ENCODE data around the gene FAT1. TPM values are rescaled to one million over a fixed set of nuclear protein-coding genes. Genes with fewer than 3 reads are reported as not detected.
"Not testable (repeated sequence)": the region's sequence is repeated elsewhere in the genome, so short reads cannot be mapped to it uniquely, and the experiment has no call there.

Gene FAT1
- total RNA-seq, 1 donor from 2014 or later = 173 TPM

DNA sequence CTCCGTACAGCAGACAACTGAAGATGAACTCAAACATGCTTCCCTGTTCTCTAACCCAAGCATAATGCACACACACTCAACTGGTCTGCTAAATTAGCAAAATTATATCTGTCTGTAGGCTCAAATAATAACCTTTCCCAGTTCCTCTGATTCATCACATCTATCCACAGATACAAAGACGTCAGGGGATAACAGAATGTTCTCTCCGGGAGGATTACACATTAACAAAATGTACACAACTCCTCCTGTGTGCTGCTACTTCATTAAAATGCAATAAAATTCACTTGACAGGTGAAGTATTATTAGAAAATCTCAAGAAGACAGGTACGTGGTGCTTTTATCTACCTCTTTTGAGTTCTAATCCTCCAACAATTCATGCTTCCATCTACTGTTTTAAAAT lies 57.4 kb downstream of the FAT1 start:
- Histone ChIP-seq H3K27ac (ENCODE audit: low read depth, low read length) (no peak overlapping the region), H3K4me1 (ENCODE audit: control insufficient read depth in 3 of 3, insufficient read depth in 3 of 3, low read length in 3 of 3) (peaks cover 2 to 3% (median 3%) of the 10 kb centered on the region in 3 donors), H3K9me3 (ENCODE audit: control insufficient read depth in 3 of 3, low read length in 3 of 3) (peaks cover 0 to 2% (median 0%) of the 10 kb centered on the region in 3 donors), H3K9ac (ENCODE audit: low read depth in 1 of 3, low read length in 3 of 3) (no peak overlapping the region), H3K36me3 (ENCODE audit: control insufficient read depth in 3 of 3, insufficient read depth in 3 of 3, low read length in 3 of 3) (no peaks in the 10 kb centered on the region), H3K4me3 (ENCODE audit: low read length in 3 of 3) (no peak overlapping the region), H3K27me3 (ENCODE audit: control insufficient read depth in 3 of 3, insufficient read depth in 3 of 3, low read length in 3 of 3) (peaks cover 0 to 4% (median 0%) of the 10 kb centered on the region in 3 donors)

DNA sequence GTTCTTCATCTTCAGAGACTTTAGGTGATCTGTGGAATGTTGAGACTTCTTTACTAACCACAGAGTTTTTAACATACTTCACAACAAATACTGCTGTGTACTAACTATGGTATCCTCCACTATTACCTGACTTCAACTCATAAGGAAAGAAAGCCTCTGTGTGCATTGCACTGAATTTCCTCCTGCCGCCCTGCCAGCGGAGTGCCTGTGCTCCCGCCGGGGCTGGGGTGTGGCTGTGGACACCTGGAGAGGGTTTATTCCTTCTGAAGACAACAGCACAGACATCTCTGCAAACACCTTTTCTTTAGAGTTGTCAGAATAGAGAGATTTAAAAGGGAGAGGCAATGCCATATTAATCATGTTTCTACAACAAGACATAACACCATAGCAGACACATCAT lies 63.3 kb downstream of the FAT1 start:
- H3K4me3 ChIP-seq (ENCODE audit: low read length in 3 of 3) = no peak overlapping the region
- H3K9ac ChIP-seq (ENCODE audit: low read depth in 1 of 3, low read length in 3 of 3) = no peak overlapping the region
- H3K27ac ChIP-seq (ENCODE audit: low read depth, low read length) = no peak overlapping the region
- H3K9me3 ChIP-seq (ENCODE audit: control insufficient read depth in 3 of 3, low read length in 3 of 3) = no peaks in the 10 kb centered on the region
- H3K36me3 ChIP-seq (ENCODE audit: control insufficient read depth in 3 of 3, insufficient read depth in 3 of 3, low read length in 3 of 3) = no peaks in the 10 kb centered on the region
- peaks cover 0 to 4% (median 0%) of the 10 kb centered on the region in 3 donors for H3K27me3 ChIP-seq (ENCODE audit: control insufficient read depth in 3 of 3, insufficient read depth in 3 of 3, low read length in 3 of 3)
- H3K4me1 ChIP-seq (ENCODE audit: control insufficient read depth in 3 of 3, insufficient read depth in 3 of 3, low read length in 3 of 3) = no peaks in the 10 kb centered on the region

DNA sequence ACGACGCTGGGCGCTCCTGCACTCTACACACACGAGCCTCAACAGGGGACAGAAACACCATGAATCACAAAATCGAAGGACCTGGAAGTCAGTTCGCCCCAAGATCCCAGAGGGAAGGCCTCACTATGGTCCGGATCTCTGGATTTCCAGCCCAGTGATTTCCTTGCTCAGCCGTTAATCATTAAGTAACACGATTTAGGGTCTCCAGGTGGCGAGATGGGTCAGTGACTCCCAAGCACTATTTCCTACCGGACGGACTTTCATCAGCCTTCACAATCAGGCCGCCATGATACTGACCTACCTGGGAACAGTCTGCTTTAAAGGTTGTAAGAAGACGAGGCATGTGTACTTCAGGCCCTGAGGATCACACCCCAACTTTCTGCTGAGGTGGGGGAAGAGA lies 63.7 kb downstream of the FAT1 start:
- Histone ChIP-seq H3K27ac (ENCODE audit: low read depth, low read length) (no peak overlapping the region), H3K4me3 (ENCODE audit: low read length in 3 of 3) (no peak overlapping the region), H3K36me3 (ENCODE audit: control insufficient read depth in 3 of 3, insufficient read depth in 3 of 3, low read length in 3 of 3) (no peaks in the 10 kb centered on the region), H3K9me3 (ENCODE audit: control insufficient read depth in 3 of 3, low read length in 3 of 3) (no peaks in the 10 kb centered on the region), H3K4me1 (ENCODE audit: control insufficient read depth in 3 of 3, insufficient read depth in 3 of 3, low read length in 3 of 3) (no peaks in the 10 kb centered on the region), H3K27me3 (ENCODE audit: control insufficient read depth in 3 of 3, insufficient read depth in 3 of 3, low read length in 3 of 3) (peaks cover 0 to 4% (median 0%) of the 10 kb centered on the region in 3 donors), H3K9ac (ENCODE audit: low read depth in 1 of 3, low read length in 3 of 3) (no peak overlapping the region)

DNA sequence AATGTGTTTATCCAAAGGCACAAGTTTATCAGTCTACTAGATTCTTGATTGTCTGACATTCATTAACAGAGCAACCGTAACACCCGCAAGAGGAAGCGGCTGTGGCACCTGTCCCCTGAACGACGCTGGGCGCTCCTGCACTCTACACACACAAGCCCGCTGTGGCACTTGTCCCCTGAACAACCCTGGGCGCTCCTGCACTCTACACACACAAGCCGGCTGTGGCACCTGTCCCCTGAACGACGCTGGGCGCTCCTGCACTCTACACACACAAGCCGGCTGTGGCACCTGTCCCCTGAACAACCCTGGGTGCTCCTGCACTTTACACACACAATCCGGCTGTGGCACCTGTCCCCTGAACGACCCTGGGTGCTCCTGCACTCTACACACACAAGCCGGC lies 64.2 kb downstream of the FAT1 start:
- not testable (repeated sequence) for H3K27me3 ChIP-seq (ENCODE audit: control insufficient read depth in 3 of 3, insufficient read depth in 3 of 3, low read length in 3 of 3); H3K9ac ChIP-seq (ENCODE audit: low read depth in 1 of 3, low read length in 3 of 3); H3K4me1 ChIP-seq (ENCODE audit: control insufficient read depth in 3 of 3, insufficient read depth in 3 of 3, low read length in 3 of 3); H3K36me3 ChIP-seq (ENCODE audit: control insufficient read depth in 3 of 3, insufficient read depth in 3 of 3, low read length in 3 of 3); H3K27ac ChIP-seq (ENCODE audit: low read depth, low read length); H3K9me3 ChIP-seq (ENCODE audit: control insufficient read depth in 3 of 3, low read length in 3 of 3); H3K4me3 ChIP-seq (ENCODE audit: low read length in 3 of 3)

DNA sequence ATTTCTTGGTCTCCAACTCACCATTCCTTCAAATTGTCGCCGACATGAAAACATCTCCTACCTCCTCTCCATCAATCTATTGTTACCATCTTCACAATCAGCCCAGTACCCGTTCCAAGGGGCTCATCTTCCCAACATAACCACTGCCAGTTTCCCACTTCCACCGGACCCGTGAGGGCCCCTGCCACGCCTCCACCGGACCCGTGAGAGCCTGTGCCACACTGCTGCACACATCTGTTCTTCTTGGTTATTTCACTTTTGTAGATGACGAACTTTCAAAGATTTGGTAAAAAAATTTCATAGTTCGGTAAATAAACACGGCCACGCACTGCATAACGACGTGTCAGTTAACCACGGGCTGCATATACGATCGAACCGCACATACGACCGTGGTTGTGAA lies 65.0 kb downstream of the FAT1 start:
- Histone ChIP-seq H3K27me3 (ENCODE audit: control insufficient read depth in 3 of 3, insufficient read depth in 3 of 3, low read length in 3 of 3) (peaks cover 0 to 4% (median 0%) of the 10 kb centered on the region in 3 donors), H3K9me3 (ENCODE audit: control insufficient read depth in 3 of 3, low read length in 3 of 3) (no peaks in the 10 kb centered on the region), H3K27ac (ENCODE audit: low read depth, low read length) (no peak overlapping the region), H3K4me3 (ENCODE audit: low read length in 3 of 3) (no peak overlapping the region), H3K4me1 (ENCODE audit: control insufficient read depth in 3 of 3, insufficient read depth in 3 of 3, low read length in 3 of 3) (no peaks in the 10 kb centered on the region), H3K36me3 (ENCODE audit: control insufficient read depth in 3 of 3, insufficient read depth in 3 of 3, low read length in 3 of 3) (no peaks in the 10 kb centered on the region), H3K9ac (ENCODE audit: low read depth in 1 of 3, low read length in 3 of 3) (no peak overlapping the region)

DNA sequence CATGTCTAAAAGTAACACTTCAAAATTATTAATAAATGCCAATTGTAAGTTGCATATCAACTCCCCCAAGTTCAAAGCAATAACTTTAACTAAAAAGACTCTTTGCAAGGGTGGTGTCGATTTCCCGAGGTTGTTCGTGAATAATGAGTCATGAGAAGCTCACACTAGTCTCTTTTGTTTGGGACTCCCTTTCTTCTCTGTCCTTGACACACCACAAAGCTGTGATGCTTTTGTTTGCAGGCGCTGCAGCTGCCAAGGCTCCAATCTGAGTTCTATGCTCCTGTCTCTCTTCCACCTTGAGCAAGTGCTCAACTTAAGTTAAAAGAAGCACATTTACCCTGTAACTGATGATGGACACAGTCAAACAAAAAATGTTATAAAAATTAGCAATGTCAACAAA lies 65.9 kb downstream of the FAT1 start:
- Histone ChIP-seq H3K9ac (ENCODE audit: low read depth in 1 of 3, low read length in 3 of 3) (no peak overlapping the region), H3K27ac (ENCODE audit: low read depth, low read length) (no peak overlapping the region), H3K36me3 (ENCODE audit: control insufficient read depth in 3 of 3, insufficient read depth in 3 of 3, low read length in 3 of 3) (no peaks in the 10 kb centered on the region), H3K4me3 (ENCODE audit: low read length in 3 of 3) (no peak overlapping the region), H3K4me1 (ENCODE audit: control insufficient read depth in 3 of 3, insufficient read depth in 3 of 3, low read length in 3 of 3) (no peaks in the 10 kb centered on the region), H3K9me3 (ENCODE audit: control insufficient read depth in 3 of 3, low read length in 3 of 3) (no peaks in the 10 kb centered on the region), H3K27me3 (ENCODE audit: control insufficient read depth in 3 of 3, insufficient read depth in 3 of 3, low read length in 3 of 3) (peaks cover 0 to 4% (median 0%) of the 10 kb centered on the region in 3 donors)

DNA sequence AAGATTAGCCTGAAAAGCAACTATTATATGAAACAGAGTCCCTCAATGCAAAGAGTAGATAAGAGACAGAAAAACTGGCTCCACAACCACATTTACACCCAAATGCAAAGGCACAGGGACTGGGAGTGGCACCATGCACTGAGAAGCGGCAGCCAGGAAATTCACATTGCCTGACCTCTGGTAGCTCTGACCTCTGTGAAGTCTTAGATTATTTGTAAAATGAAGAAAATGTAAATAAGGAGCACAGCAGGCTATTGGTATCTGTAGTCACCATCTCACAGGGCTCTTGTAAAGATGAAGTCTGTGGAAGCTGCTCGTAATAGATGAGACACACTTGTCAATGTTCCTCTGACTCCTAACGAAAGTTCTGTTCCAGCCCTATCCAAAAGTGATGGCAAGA lies 69.7 kb downstream of the FAT1 start:
- H3K4me3 ChIP-seq (ENCODE audit: low read length in 3 of 3) = no peak overlapping the region
- H3K9me3 ChIP-seq (ENCODE audit: control insufficient read depth in 3 of 3, low read length in 3 of 3) = peaks cover 0 to 2% (median 0%) of the 10 kb centered on the region in 3 donors
- peaks cover 0 to 4% (median 4%) of the 10 kb centered on the region in 3 donors for H3K27me3 ChIP-seq (ENCODE audit: control insufficient read depth in 3 of 3, insufficient read depth in 3 of 3, low read length in 3 of 3)
- no peak overlapping the region for H3K27ac ChIP-seq (ENCODE audit: low read depth, low read length)
- no peaks in the 10 kb centered on the region for H3K36me3 ChIP-seq (ENCODE audit: control insufficient read depth in 3 of 3, insufficient read depth in 3 of 3, low read length in 3 of 3)
- no peak overlapping the region for H3K9ac ChIP-seq (ENCODE audit: low read depth in 1 of 3, low read length in 3 of 3)
- peaks cover 0 to 3% (median 3%) of the 10 kb centered on the region in 3 donors for H3K4me1 ChIP-seq (ENCODE audit: control insufficient read depth in 3 of 3, insufficient read depth in 3 of 3, low read length in 3 of 3)

DNA sequence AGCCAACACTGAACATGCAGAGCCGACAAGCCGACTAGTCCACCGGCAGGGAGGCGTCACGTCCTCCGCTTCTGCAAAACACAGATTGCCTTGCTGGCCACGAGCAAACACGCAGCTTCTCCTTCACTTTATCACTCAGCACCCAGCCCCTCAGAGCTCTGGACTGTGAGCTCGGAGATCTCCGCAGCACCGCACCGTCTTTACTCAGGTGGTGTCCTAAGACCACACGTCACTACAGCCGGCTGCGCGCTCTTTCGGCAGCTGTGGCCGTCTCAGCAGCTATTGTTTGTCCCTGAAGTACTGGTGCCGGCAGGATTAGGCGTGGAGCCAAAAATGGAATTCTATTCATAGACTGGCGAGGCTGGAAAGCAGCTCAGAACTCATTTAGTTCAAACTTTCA lies 72.0 kb downstream of the FAT1 start:
- Histone ChIP-seq H3K4me3 (ENCODE audit: low read length in 3 of 3) (peak overlapping the region; percentile 56 to 69 (median 64)), H3K9me3 (ENCODE audit: control insufficient read depth in 3 of 3, low read length in 3 of 3) (peaks cover 0 to 2% (median 0%) of the 10 kb centered on the region in 3 donors), H3K9ac (ENCODE audit: low read depth in 1 of 3, low read length in 3 of 3) (peak overlapping the region in 2 of 3 donors; percentile 42 to 52), H3K36me3 (ENCODE audit: control insufficient read depth in 3 of 3, insufficient read depth in 3 of 3, low read length in 3 of 3) (no peaks in the 10 kb centered on the region), H3K4me1 (ENCODE audit: control insufficient read depth in 3 of 3, insufficient read depth in 3 of 3, low read length in 3 of 3) (peaks cover 0 to 3% (median 3%) of the 10 kb centered on the region in 3 donors), H3K27me3 (ENCODE audit: control insufficient read depth in 3 of 3, insufficient read depth in 3 of 3, low read length in 3 of 3) (peaks cover 0 to 4% (median 4%) of the 10 kb centered on the region in 3 donors), H3K27ac (ENCODE audit: low read depth, low read length) (no peak overlapping the region)

DNA sequence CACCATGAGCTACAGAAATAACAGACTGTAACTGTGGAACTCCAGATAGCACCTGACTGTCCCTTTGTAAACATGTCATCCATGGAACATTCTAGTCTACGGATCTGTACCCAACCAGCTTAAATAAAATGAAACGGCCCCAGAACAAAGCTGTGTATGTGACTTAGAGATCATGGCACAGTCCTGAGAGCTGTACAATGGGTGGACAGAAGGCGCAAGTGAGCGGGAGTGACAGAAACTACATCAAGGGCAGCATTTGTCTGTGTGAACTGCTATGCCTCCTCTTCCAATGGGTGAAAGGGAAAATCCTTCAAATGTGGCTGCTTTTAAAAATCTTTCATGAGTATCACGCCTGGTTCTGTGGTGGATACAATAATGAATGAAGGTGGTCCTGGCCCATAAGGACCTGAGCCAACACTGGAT lies 72.5 kb downstream of the FAT1 start:
- H3K4me1 ChIP-seq (ENCODE audit: control insufficient read depth in 3 of 3, insufficient read depth in 3 of 3, low read length in 3 of 3) = peaks cover 0 to 3% (median 3%) of the 10 kb centered on the region in 3 donors
- H3K27me3 ChIP-seq (ENCODE audit: control insufficient read depth in 3 of 3, insufficient read depth in 3 of 3, low read length in 3 of 3) = peaks cover 0 to 4% (median 4%) of the 10 kb centered on the region in 3 donors
- peaks cover 0 to 2% (median 0%) of the 10 kb centered on the region in 3 donors for H3K9me3 ChIP-seq (ENCODE audit: control insufficient read depth in 3 of 3, low read length in 3 of 3)
- peak overlapping the region in 1 of 3 donors; percentile 52 for H3K9ac ChIP-seq (ENCODE audit: low read depth in 1 of 3, low read length in 3 of 3)
- H3K36me3 ChIP-seq (ENCODE audit: control insufficient read depth in 3 of 3, insufficient read depth in 3 of 3, low read length in 3 of 3) = no peaks in the 10 kb centered on the region
- H3K4me3 ChIP-seq (ENCODE audit: low read length in 3 of 3) = peak overlapping the region; percentile 56 to 69 (median 64)
- no peak overlapping the region for H3K27ac ChIP-seq (ENCODE audit: low read depth, low read length)

DNA sequence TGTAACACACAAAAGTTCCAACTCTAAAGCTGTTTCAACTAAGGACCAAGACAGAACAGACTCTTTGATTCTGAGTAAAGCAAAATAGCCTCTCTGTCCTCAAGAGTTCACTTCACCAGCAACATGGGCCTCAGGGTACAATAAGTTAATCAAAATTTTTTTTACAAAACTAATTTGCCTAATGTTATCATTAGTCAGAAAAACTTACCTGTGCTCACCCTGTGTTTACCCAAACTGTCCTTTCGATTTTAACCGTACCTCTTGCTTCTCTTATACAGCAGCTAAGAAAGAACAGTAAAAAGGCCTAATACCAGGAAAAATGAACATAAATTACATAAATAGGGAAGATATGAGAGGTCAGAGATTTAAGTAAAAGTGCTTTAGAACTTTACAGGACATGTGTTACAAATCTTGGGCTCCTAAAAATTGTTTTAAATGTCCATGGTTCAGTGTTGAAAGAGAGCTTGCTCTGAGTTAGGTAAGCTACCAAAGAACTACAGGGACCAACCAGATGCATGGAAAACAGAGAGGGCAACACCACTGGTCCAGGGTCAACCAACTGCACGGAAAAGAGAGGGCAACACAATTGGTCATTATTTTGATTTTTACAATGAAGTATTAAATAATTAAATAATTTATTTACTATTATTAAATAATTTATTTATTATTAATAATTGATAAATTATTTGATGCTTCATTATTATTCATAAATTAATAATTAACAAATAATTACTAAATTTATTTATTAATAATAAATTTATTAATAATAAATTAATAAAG lies 73.1 kb downstream of the FAT1 start:
- Histone ChIP-seq H3K36me3 (ENCODE audit: control insufficient read depth in 3 of 3, insufficient read depth in 3 of 3, low read length in 3 of 3) (no peaks in the 10 kb centered on the region), H3K9ac (ENCODE audit: low read depth in 1 of 3, low read length in 3 of 3) (no peak overlapping the region), H3K4me3 (ENCODE audit: low read length in 3 of 3) (no peak overlapping the region), H3K9me3 (ENCODE audit: control insufficient read depth in 3 of 3, low read length in 3 of 3) (peaks cover 0 to 2% (median 0%) of the 10 kb centered on the region in 3 donors), H3K4me1 (ENCODE audit: control insufficient read depth in 3 of 3, insufficient read depth in 3 of 3, low read length in 3 of 3) (peaks cover 0 to 3% (median 3%) of the 10 kb centered on the region in 3 donors), H3K27ac (ENCODE audit: low read depth, low read length) (no peak overlapping the region), H3K27me3 (ENCODE audit: control insufficient read depth in 3 of 3, insufficient read depth in 3 of 3, low read length in 3 of 3) (peaks cover 0 to 4% (median under 1%) of the 10 kb centered on the region in 3 donors)

Measured in skeletal muscle tissue (tissue), 4 donors.